HEK293 (cell line): ENCODE results near the gene NPDC1.

Experiments used
- CTCF ChIP-seq: fragments of 450-650 bp; formaldehyde crosslinking; IDR thresholded peaks from 2 replicates; pipeline ENCODE4 v1.5.1; 2016; ENCODE audit warnings: missing biosample characterization, missing genetic modification characterization
- ELK4 ChIP-seq: IDR thresholded peaks from 2 replicates; pipeline ENCODE4 v1.6.1; 2011; ENCODE audit warnings: mild to moderate bottlenecking, low read depth, low read length, borderline replicate concordance
- SP2 ChIP-seq: fragments of 450-650 bp; formaldehyde crosslinking; IDR thresholded peaks from 2 replicates; pipeline ENCODE4 v1.5.1; 2016; ENCODE audit warnings: missing biosample characterization, missing genetic modification characterization
- TRIM28 ChIP-seq: IDR thresholded peaks from 2 replicates; pipeline ENCODE4 v1.6.1; 2011; ENCODE audit warnings: low read length, control low read depth, borderline replicate concordance
- ZNF10 ChIP-seq: fragments of 450-650 bp; formaldehyde crosslinking; IDR thresholded peaks from 2 replicates; pipeline ENCODE4 v1.5.1; 2017; ENCODE audit warnings: missing biosample characterization, missing genetic modification characterization
- ZNF174 ChIP-seq: fragments of 450-650 bp; formaldehyde crosslinking; IDR thresholded peaks from 2 replicates; pipeline ENCODE4 v1.5.0; 2017; ENCODE audit warnings: missing biosample characterization, mild to moderate bottlenecking, missing genetic modification characterization
- ZNF184 ChIP-seq: fragments of 450-650 bp; IDR thresholded peaks from 2 replicates; pipeline ENCODE4 v1.5.1; 2018; ENCODE audit warnings: missing biosample characterization, mild to moderate bottlenecking, missing genetic modification characterization
- ZNF513 ChIP-seq: fragments of 450-650 bp; IDR thresholded peaks from 2 replicates; pipeline ENCODE4 v1.5.1; 2018; ENCODE audit warnings: missing biosample characterization, missing genetic modification characterization
- ZNF830 ChIP-seq: fragments of 450-650 bp; IDR thresholded peaks from 2 replicates; pipeline ENCODE4 v1.5.0; 2018; ENCODE audit warnings: missing biosample characterization, missing genetic modification characterization, low read depth, mild to moderate bottlenecking, moderate library complexity

GRCh38 chr9:137023157-137023556 lies 22.8 kb downstream of the NPDC1 start:
- TF ChIP-seq ZNF830 (tag by site-specific recombination) = no peak
- TF ChIP-seq CTCF (tag by site-specific recombination) = no peak
- TF ChIP-seq ZNF10 = no peak
- no peak for TF ChIP-seq TRIM28
- no peak for TF ChIP-seq ZNF513 (tag by site-specific recombination)
- TF ChIP-seq ZNF174 (tag by site-specific recombination) = no peak
- TF ChIP-seq SP2 (tag by site-specific recombination) = no peak
- TF ChIP-seq ZNF184 (tag by site-specific recombination) = no peak
- no peak for TF ChIP-seq ELK4
